Measurements from ENCODE around the gene GPC5. TPM values are rescaled to one million over a fixed set of nuclear protein-coding genes. Genes with fewer than 3 reads are reported as not detected.

The GPC5 gene
- total and polyA plus RNA-seq, 3 donors from 2014 or later = 11.5 to 81.8 (median 52.1) TPM

DNA sequence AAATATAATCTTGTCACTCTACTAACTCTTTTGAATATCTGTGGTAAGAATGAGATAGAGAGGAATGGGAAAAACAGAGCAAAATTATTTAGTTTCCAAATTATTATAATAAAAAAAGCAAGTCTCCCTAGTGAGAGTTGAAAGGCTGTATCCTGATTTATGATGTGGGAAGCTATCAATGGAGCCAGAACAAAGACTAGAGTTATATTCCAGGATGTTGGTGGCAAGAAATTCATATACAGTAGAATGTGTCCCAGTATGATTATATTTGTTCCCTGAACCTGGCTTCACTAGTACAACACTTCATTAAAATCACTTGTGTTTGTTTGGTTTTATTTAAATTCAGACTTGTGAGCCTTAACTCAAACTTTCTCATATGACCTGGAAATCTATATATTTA is 630.3 kb downstream of the GPC5 start:
- Histone ChIP-seq H3K36me3 (ENCODE audit: low read depth, missing control alignments) (no peaks in the 10 kb centered on the region), H3K4me3 (no peak overlapping the region), H3K4me1 (no peaks in the 10 kb centered on the region), H3K9me3 (no peaks in the 10 kb centered on the region), H3K27ac (no peak overlapping the region), H3K27me3 (no peaks in the 10 kb centered on the region)
- intact Hi-C loops (cut with DNase I; ENCODE audit: low total_unique reads) = no loop called here
- no peak for DNase-seq
- TF ChIP-seq CTCF (IDR thresholded peaks at IDR 0.05) = no peak
- TF ChIP-seq POLR2A (IDR thresholded peaks at IDR 0.05) = no peak

GRCh38 chr13:92029641-92030040 is 631.2 kb downstream of the GPC5 start:
- Histone ChIP-seq H3K36me3 (ENCODE audit: low read depth, missing control alignments) (no peaks in the 10 kb centered on the region), H3K27me3 (no peaks in the 10 kb centered on the region), H3K27ac (no peak overlapping the region), H3K9me3 (no peaks in the 10 kb centered on the region), H3K4me3 (no peak overlapping the region), H3K4me1 (no peaks in the 10 kb centered on the region)
- no peak for DNase-seq
- intact Hi-C loops (cut with DNase I; ENCODE audit: low total_unique reads) = no loop called here
- WGBS, 2 donors = 80 to 81% methylated on average over 4 of the region's 4 CpGs
- TF ChIP-seq POLR2A (IDR thresholded peaks at IDR 0.05) (no peak), CTCF (IDR thresholded peaks at IDR 0.05) (no peak)

DNA sequence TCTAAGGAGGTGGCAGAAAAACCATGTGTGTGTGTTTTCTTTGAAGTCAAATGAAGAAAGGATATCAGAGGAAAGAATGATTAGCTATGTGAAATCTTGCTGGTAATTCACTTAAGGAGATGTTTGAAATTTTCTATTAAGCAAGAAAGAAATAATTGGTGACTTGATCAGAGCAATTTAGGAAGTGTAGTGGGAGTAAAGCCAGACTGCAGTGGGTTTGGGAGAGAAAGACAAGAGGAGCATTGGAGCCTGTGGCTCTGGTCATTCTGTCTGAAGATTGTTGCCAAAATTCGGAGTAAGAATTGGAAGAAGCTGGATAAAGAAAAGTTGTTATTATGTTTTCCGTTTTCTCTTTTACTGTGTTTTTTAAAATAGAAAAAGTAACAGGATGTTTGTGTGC is 640.5 kb downstream of the GPC5 start:
- Histone ChIP-seq H3K9me3 (no peaks in the 10 kb centered on the region), H3K4me1 (no peaks in the 10 kb centered on the region), H3K4me3 (no peak overlapping the region), H3K36me3 (ENCODE audit: low read depth, missing control alignments) (no peaks in the 10 kb centered on the region), H3K27me3 (no peaks in the 10 kb centered on the region), H3K27ac (no peak overlapping the region)
- intact Hi-C loops (cut with DNase I; ENCODE audit: low total_unique reads) = no loop called here
- TF ChIP-seq POLR2A (IDR thresholded peaks at IDR 0.05) (no peak), CTCF (IDR thresholded peaks at IDR 0.05) (no peak)
- no peak for DNase-seq
- WGBS, 2 donors = 43 to 45% methylated on average over 2 of the region's 2 CpGs

GRCh38 chr13:92042522-92042921 is 644.1 kb downstream of the GPC5 start:
- TF ChIP-seq POLR2A (IDR thresholded peaks at IDR 0.05) = no peak
- TF ChIP-seq CTCF (IDR thresholded peaks at IDR 0.05) = no peak
- DNase-seq = no peak
- Histone ChIP-seq H3K4me1 (no peaks in the 10 kb centered on the region), H3K4me3 (no peak overlapping the region), H3K27me3 (no peaks in the 10 kb centered on the region), H3K36me3 (ENCODE audit: low read depth, missing control alignments) (no peaks in the 10 kb centered on the region), H3K27ac (no peak overlapping the region), H3K9me3 (no peaks in the 10 kb centered on the region)
- intact Hi-C loops (cut with DNase I; ENCODE audit: low total_unique reads) = no loop called here
- 87 to 94% methylated on average over 4 of the region's 4 CpGs for WGBS, 2 donors

GRCh38 chr13:92044351-92044750 is 645.9 kb downstream of the GPC5 start:
- intact Hi-C loops (cut with DNase I; ENCODE audit: low total_unique reads) = no loop called here
- TF ChIP-seq CTCF (IDR thresholded peaks at IDR 0.05) (no peak), POLR2A (IDR thresholded peaks at IDR 0.05) (no peak)

More at GRCh38 chr13:92044351-92044750, 645.9 kb downstream of the GPC5 start:
- Histone ChIP-seq H3K27me3 (no peaks in the 10 kb centered on the region), H3K4me3 (no peak overlapping the region), H3K36me3 (ENCODE audit: low read depth, missing control alignments) (no peaks in the 10 kb centered on the region), H3K27ac (no peak overlapping the region), H3K4me1 (no peaks in the 10 kb centered on the region), H3K9me3 (no peaks in the 10 kb centered on the region)
- DNase-seq = no peak
- 55 to 58% methylated on average over 3 of the region's 3 CpGs for WGBS, 2 donors

All from testis (tissue), 3 donors.